T-helper 1 cell treated with Interleukin-12 subunit alpha and Interleukin-12 subunit beta and Interleukin-4 antibody, amounts not matched to agents 30 μg/mL and 1 μg/mL, for 36 hours (primary cell): ENCODE data around the gene EIF3C.
A peak's percentile ranks its signal among the peaks of the same experiment; 100 is the strongest.
"Not testable (repeated sequence)": the region's sequence is repeated elsewhere in the genome, so short reads cannot be mapped to it uniquely, and the experiment has no call there.

Source experiments
- H3K27ac Mint-ChIP-seq: one replicate; pipeline ENCODE4 v1.8.0; 2021; ENCODE audit warnings: mild to moderate bottlenecking, mixed read lengths
- H3K27me3 Mint-ChIP-seq: one replicate; pipeline ENCODE4 v1.8.0; 2021; ENCODE audit warnings: low read depth, mixed read lengths
- H3K36me3 Mint-ChIP-seq: one replicate; pipeline ENCODE4 v1.8.0; 2021; ENCODE audit warnings: low read depth, mixed read lengths
- H3K4me1 Mint-ChIP-seq: one replicate; pipeline ENCODE4 v1.8.0; 2021; ENCODE audit warnings: low read depth, mixed read lengths
- H3K4me3 Mint-ChIP-seq: one replicate; pipeline ENCODE4 v1.8.0; 2021; ENCODE audit warnings: mild to moderate bottlenecking, moderate library complexity, mixed read lengths
- H3K9me3 Mint-ChIP-seq: one replicate; pipeline ENCODE4 v1.8.0; 2021; ENCODE audit warnings: mixed read lengths

Gene EIF3C

GRCh38 chr16:28731253-28731652 lies 20.0 kb downstream of the EIF3C start:
- not testable (repeated sequence) for H3K27me3 Mint-ChIP-seq, H3K27ac Mint-ChIP-seq, H3K36me3 Mint-ChIP-seq, H3K9me3 Mint-ChIP-seq, H3K4me1 Mint-ChIP-seq, H3K4me3 Mint-ChIP-seq

- H3K9me3 Mint-ChIP-seq, H3K36me3 Mint-ChIP-seq, H3K4me1 Mint-ChIP-seq, H3K4me3 Mint-ChIP-seq, H3K27me3 Mint-ChIP-seq, H3K27ac Mint-ChIP-seq: not testable (repeated sequence)
Observed at GRCh38 chr16:28732455-28733124, 21.3 kb downstream of the EIF3C start.

GRCh38 chr16:28739787-28740186 lies 28.5 kb downstream of the EIF3C start:
- H3K36me3 Mint-ChIP-seq, H3K27me3 Mint-ChIP-seq, H3K4me3 Mint-ChIP-seq, H3K4me1 Mint-ChIP-seq, H3K27ac Mint-ChIP-seq, H3K9me3 Mint-ChIP-seq: not testable (repeated sequence)

- H3K4me1 Mint-ChIP-seq = not testable (repeated sequence)
Observed at GRCh38 chr16:28740631-28741030, 29.4 kb downstream of the EIF3C start.

GRCh38 chr16:28741295-28741694 lies 30.0 kb downstream of the EIF3C start:
- not testable (repeated sequence) for H3K9me3 Mint-ChIP-seq, H3K36me3 Mint-ChIP-seq, H3K27ac Mint-ChIP-seq, H3K4me3 Mint-ChIP-seq, H3K27me3 Mint-ChIP-seq, H3K4me1 Mint-ChIP-seq

More at GRCh38 chr16:28740631-28741030, 29.4 kb downstream of the EIF3C start:
- H3K36me3 Mint-ChIP-seq, H3K9me3 Mint-ChIP-seq, H3K27me3 Mint-ChIP-seq, H3K4me3 Mint-ChIP-seq, H3K27ac Mint-ChIP-seq: not testable (repeated sequence)

- H3K4me1 Mint-ChIP-seq, H3K27ac Mint-ChIP-seq, H3K9me3 Mint-ChIP-seq, H3K36me3 Mint-ChIP-seq, H3K4me3 Mint-ChIP-seq, H3K27me3 Mint-ChIP-seq: not testable (repeated sequence)
Observed at GRCh38 chr16:28746618-28747350, 35.5 kb downstream of the EIF3C start.

- not testable (repeated sequence) for H3K4me1 Mint-ChIP-seq, H3K9me3 Mint-ChIP-seq, H3K36me3 Mint-ChIP-seq, H3K27ac Mint-ChIP-seq, H3K27me3 Mint-ChIP-seq
- peak overlapping the region; percentile 48 for H3K4me3 Mint-ChIP-seq
Observed at GRCh38 chr16:28749997-28750465, 38.8 kb downstream of the EIF3C start.

- H3K27me3 Mint-ChIP-seq, H3K4me3 Mint-ChIP-seq, H3K9me3 Mint-ChIP-seq, H3K36me3 Mint-ChIP-seq, H3K4me1 Mint-ChIP-seq, H3K27ac Mint-ChIP-seq: not testable (repeated sequence)
Observed at GRCh38 chr16:28750469-28751067, 39.3 kb downstream of the EIF3C start.

- not testable (repeated sequence) for H3K9me3 Mint-ChIP-seq, H3K27me3 Mint-ChIP-seq, H3K4me3 Mint-ChIP-seq, H3K27ac Mint-ChIP-seq, H3K4me1 Mint-ChIP-seq, H3K36me3 Mint-ChIP-seq
Observed at GRCh38 chr16:28751487-28751886, 40.2 kb downstream of the EIF3C start, which contains the start of gene NPIPB9. Gene NPIPB9 (plus strand): TSS chr16:28751787.

GRCh38 chr16:28781697-28782096 lies 70.4 kb downstream of the EIF3C start:
- not testable (repeated sequence) for H3K9me3 Mint-ChIP-seq, H3K4me3 Mint-ChIP-seq, H3K27me3 Mint-ChIP-seq, H3K27ac Mint-ChIP-seq, H3K36me3 Mint-ChIP-seq, H3K4me1 Mint-ChIP-seq

GRCh38 chr16:28782357-28782756 lies 71.1 kb downstream of the EIF3C start:
- H3K4me3 Mint-ChIP-seq, H3K36me3 Mint-ChIP-seq, H3K27me3 Mint-ChIP-seq, H3K9me3 Mint-ChIP-seq, H3K27ac Mint-ChIP-seq, H3K4me1 Mint-ChIP-seq: not testable (repeated sequence)
